ENCODE measurements around the gene PHF21A. TPM values are rescaled to one million over a fixed set of nuclear protein-coding genes. Genes with fewer than 3 reads are reported as not detected.

The PHF21A gene
- total RNA-seq, 4 donors from 2014 or later, result 28.5 to 53.9 (median 42.2) TPM

DNA sequence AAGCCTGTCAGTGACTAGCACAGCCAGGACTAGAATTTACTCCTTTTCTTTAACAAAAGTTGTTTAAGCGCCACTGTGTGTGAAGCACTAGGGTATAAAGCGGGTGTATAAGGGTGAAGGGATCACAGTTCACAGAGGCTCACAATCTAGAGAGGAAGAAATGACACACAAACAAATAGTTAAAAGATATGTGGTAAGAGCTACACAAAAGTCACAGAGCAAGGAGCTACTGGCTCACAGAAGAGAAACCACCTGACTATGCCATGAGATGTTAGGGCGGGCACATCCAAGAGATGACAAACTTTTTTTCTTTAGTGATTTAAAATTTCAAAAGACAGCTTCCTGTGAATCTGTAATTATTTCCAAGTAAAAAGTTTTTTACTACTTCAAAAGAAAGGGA is 55.6 kb downstream of the PHF21A start:
- 95 to 100% methylated on average over 3 of the region's 3 CpGs for WGBS, 2 donors (ENCODE audit: low coverage in 1 of 2)
- H3K36me3 ChIP-seq, result peaks cover 0 to 6% of the 10 kb centered on the region in 2 donors

GRCh38 chr11:46064221-46064620 is 57.0 kb downstream of the PHF21A start:
- no peak for ATAC-seq
- WGBS, 2 donors (ENCODE audit: low coverage in 1 of 2), result 80 to 85% methylated on average over 1 to 2 of the region's 2 CpGs
- Histone ChIP-seq H3K27me3 (no peaks in the 10 kb centered on the region), H3K9me3 (no peaks in the 10 kb centered on the region), H3K4me3 (no peak overlapping the region), H3K36me3 (peaks cover 0 to 5% of the 10 kb centered on the region in 2 donors), H3K27ac (no peak overlapping the region), H3K4me1 (peaks cover 0 to 6% (median 0%) of the 10 kb centered on the region in 3 donors)
- TF ChIP-seq EP300 (IDR thresholded peaks at IDR 0.05) (no peak), POLR2AphosphoS5 (IDR thresholded peaks at IDR 0.05) (no peak), POLR2A (IDR thresholded peaks at IDR 0.05) (no peak)
- TF ChIP-seq, protein P1, sequence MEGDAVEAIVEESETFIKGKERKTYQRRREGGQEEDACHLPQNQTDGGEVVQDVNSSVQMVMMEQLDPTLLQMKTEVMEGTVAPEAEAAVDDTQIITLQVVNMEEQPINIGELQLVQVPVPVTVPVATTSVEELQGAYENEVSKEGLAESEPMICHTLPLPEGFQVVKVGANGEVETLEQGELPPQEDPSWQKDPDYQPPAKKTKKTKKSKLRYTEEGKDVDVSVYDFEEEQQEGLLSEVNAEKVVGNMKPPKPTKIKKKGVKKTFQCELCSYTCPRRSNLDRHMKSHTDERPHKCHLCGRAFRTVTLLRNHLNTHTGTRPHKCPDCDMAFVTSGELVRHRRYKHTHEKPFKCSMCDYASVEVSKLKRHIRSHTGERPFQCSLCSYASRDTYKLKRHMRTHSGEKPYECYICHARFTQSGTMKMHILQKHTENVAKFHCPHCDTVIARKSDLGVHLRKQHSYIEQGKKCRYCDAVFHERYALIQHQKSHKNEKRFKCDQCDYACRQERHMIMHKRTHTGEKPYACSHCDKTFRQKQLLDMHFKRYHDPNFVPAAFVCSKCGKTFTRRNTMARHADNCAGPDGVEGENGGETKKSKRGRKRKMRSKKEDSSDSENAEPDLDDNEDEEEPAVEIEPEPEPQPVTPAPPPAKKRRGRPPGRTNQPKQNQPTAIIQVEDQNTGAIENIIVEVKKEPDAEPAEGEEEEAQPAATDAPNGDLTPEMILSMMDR (IDR thresholded peaks at IDR 0.05), result no peak

More for the DNA sequence above, 55.6 kb downstream of the PHF21A start:
- no peaks in the 10 kb centered on the region for H3K27me3 ChIP-seq
- TF ChIP-seq EP300 (IDR thresholded peaks at IDR 0.05) (no peak), POLR2AphosphoS5 (IDR thresholded peaks at IDR 0.05) (no peak), POLR2A (IDR thresholded peaks at IDR 0.05) (no peak)
- TF ChIP-seq, protein P1 (IDR thresholded peaks at IDR 0.05), result no peak
- H3K4me3 ChIP-seq, result no peak overlapping the region
- H3K4me1 ChIP-seq, result peaks cover 0 to 7% (median 0%) of the 10 kb centered on the region in 3 donors
- no peak overlapping the region for H3K27ac ChIP-seq
- H3K9me3 ChIP-seq, result no peaks in the 10 kb centered on the region
- ATAC-seq, result no peak

DNA sequence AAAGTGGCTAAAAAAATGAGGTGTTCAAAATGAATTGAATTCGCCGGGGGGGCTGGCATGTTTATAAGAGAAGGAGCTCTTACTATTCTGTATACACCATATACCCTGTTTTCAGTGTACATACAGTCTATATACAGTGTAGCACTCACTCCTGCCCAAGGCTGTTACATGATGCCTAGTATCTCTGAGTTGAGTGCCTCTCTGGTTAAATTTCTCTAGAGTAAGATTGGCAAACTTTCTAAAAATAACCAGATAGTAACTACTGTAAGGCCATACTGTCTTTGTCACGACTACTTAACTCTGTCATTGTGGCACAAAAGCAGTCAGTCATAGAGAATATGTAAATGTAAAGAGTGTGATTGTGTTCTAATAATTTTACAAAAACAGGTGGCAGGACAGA is 58.1 kb downstream of the PHF21A start:
- H3K36me3 ChIP-seq, result no peaks in the 10 kb centered on the region
- no peaks in the 10 kb centered on the region for H3K9me3 ChIP-seq
- ATAC-seq, result no peak
- no peaks in the 10 kb centered on the region for H3K27me3 ChIP-seq
- H3K4me1 ChIP-seq, result peaks cover 0 to 6% (median 0%) of the 10 kb centered on the region in 3 donors
- no peak overlapping the region for H3K27ac ChIP-seq
- TF ChIP-seq POLR2A (IDR thresholded peaks at IDR 0.05) (no peak), POLR2AphosphoS5 (IDR thresholded peaks at IDR 0.05) (no peak), EP300 (IDR thresholded peaks at IDR 0.05) (no peak)
- TF ChIP-seq, protein P1 (IDR thresholded peaks at IDR 0.05), result no peak
- 72 to 84% methylated on average over 3 of the region's 3 CpGs for WGBS, 2 donors (ENCODE audit: low coverage in 1 of 2)
- no peak overlapping the region for H3K4me3 ChIP-seq

DNA sequence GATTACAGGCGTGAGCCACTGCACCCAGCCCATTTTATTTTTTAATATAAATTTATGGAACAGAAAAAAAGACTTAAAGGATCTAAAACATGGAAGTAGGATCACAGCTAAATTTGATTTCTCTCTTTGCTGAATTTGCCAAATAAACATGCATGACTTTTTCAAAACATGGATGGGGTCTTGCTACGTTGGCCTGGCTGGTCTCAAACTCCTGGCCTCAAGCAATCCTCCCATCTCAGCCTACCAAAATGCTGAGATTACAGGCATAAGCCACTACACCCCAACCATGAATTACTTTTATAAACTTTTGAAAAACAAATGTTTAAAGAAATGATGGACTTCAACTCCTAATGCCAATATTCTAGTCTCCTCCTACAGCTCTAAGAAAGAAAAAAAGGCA is 61.2 kb downstream of the PHF21A start:
- no peaks in the 10 kb centered on the region for H3K27me3 ChIP-seq
- 100% methylated on average over 2 of the region's 2 CpGs for WGBS, 2 donors (ENCODE audit: low coverage in 1 of 2)
- TF ChIP-seq POLR2AphosphoS5 (IDR thresholded peaks at IDR 0.05), result no peak
- TF ChIP-seq, protein P1 (IDR thresholded peaks at IDR 0.05), result no peak
- TF ChIP-seq POLR2A (IDR thresholded peaks at IDR 0.05), result no peak
- no peak for TF ChIP-seq EP300 (IDR thresholded peaks at IDR 0.05)
- H3K27ac ChIP-seq, result no peak overlapping the region
- ATAC-seq, result no peak
- no peak overlapping the region for H3K4me3 ChIP-seq
- H3K4me1 ChIP-seq, result peaks cover 0 to 11% (median 0%) of the 10 kb centered on the region in 3 donors
- H3K36me3 ChIP-seq, result no peaks in the 10 kb centered on the region
- no peaks in the 10 kb centered on the region for H3K9me3 ChIP-seq

- Histone ChIP-seq H3K36me3 (no peaks in the 10 kb centered on the region), H3K27ac (no peak overlapping the region), H3K4me1 (peaks cover 0 to 5% (median 0%) of the 10 kb centered on the region in 3 donors), H3K4me3 (no peak overlapping the region), H3K27me3 (no peaks in the 10 kb centered on the region), H3K9me3 (no peaks in the 10 kb centered on the region)
- no peak for ATAC-seq
- 73 to 100% methylated on average over 1 to 2 of the region's 2 CpGs for WGBS, 2 donors (ENCODE audit: low coverage in 1 of 2)
- TF ChIP-seq POLR2AphosphoS5 (IDR thresholded peaks at IDR 0.05) (no peak), POLR2A (IDR thresholded peaks at IDR 0.05) (no peak), EP300 (IDR thresholded peaks at IDR 0.05) (no peak)
- TF ChIP-seq, protein P1 (IDR thresholded peaks at IDR 0.05), result no peak
Measured at GRCh38 chr11:46057489-46057888, 63.8 kb downstream of the PHF21A start.

All from gastroesophageal sphincter (tissue), 4 donors.